IMR-90 (cell line): ENCODE results near the gene WASF1.

Source experiments
- BHLHE40 ChIP-seq: fragments of 150-350 bp; IDR thresholded peaks from 2 replicates; pipeline ENCODE4 v1.6.1; 2016; ENCODE audit warnings: mild to moderate bottlenecking, low read depth, low read length
- CEBPB ChIP-seq: IDR thresholded peaks from 2 replicates; pipeline ENCODE4 v1.6.1; 2012; ENCODE audit warnings: low read depth, low read length, improper control_type of control experiment
- MAFK ChIP-seq: IDR thresholded peaks from 2 replicates; pipeline ENCODE4 v1.6.1; 2012; ENCODE audit warnings: low read depth, low read length, improper control_type of control experiment
- MXI1 ChIP-seq: IDR thresholded peaks from 2 replicates; pipeline ENCODE4 v1.6.1; 2012; ENCODE audit warnings: low read depth, mild to moderate bottlenecking, low read length, moderate library complexity, borderline replicate concordance
- NFE2L2 ChIP-seq: fragments of 150-350 bp; IDR thresholded peaks from 2 replicates; pipeline ENCODE4 v1.6.1; 2016; ENCODE audit warnings: low read depth, mild to moderate bottlenecking, low read length
- POLR2A ChIP-seq: IDR thresholded peaks from 2 replicates; pipeline ENCODE4 v1.6.1; 2012; ENCODE audit warnings: mild to moderate bottlenecking, low read depth, low read length
- RAD21 ChIP-seq: IDR thresholded peaks from 2 replicates; pipeline ENCODE4 v1.6.1; 2012; ENCODE audit warnings: low read length, improper control_type of control experiment
- RCOR1 ChIP-seq: IDR thresholded peaks from 2 replicates; pipeline ENCODE4 v1.6.1; 2012; ENCODE audit warnings: mild to moderate bottlenecking, low read length, improper control_type of control experiment; ENCODE audit not compliant: insufficient replicate concordance
- SMC3 ChIP-seq: fragments of 150-350 bp; IDR thresholded peaks from 2 replicates; pipeline ENCODE4 v1.6.1; 2016; ENCODE audit warnings: low read depth, mild to moderate bottlenecking, antibody characterized with exemption, low read length, moderate library complexity
- TF ChIP-seq, protein P1 (sequence below): conservative IDR thresholded peaks from 2 replicates; pipeline ENCODE4 v1.5.1; 2012; ENCODE audit warnings: mild to moderate bottlenecking, low read depth, low read length, improper control_type of control experiment
- TF ChIP-seq, protein P2 (sequence below): fragments of 150-350 bp; IDR thresholded peaks from 2 replicates; pipeline ENCODE4 v1.6.1; 2017; ENCODE audit warnings: mild to moderate bottlenecking, antibody characterized with exemption, low read length, low read depth

DNA sequence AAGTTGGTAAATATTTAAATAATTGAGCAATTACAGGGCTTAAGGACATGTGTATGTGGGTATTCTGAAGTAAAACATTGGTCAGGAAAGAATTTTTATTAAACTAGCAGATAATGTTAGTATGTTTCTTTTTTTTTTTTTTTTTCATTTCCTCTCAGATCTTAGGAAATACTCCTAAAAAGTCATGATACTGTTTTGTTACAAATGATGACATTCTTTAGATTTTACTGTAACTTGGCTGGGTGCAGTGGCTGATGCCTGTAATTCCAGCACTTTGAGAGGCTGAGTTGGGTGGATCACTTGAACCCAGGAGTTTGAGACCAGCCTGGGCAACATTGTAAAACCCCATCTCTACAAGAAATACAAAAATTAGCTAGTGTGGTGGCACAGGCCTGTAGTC lies 42.3 kb upstream of the WASF1 start:
- TF ChIP-seq, protein P1, sequence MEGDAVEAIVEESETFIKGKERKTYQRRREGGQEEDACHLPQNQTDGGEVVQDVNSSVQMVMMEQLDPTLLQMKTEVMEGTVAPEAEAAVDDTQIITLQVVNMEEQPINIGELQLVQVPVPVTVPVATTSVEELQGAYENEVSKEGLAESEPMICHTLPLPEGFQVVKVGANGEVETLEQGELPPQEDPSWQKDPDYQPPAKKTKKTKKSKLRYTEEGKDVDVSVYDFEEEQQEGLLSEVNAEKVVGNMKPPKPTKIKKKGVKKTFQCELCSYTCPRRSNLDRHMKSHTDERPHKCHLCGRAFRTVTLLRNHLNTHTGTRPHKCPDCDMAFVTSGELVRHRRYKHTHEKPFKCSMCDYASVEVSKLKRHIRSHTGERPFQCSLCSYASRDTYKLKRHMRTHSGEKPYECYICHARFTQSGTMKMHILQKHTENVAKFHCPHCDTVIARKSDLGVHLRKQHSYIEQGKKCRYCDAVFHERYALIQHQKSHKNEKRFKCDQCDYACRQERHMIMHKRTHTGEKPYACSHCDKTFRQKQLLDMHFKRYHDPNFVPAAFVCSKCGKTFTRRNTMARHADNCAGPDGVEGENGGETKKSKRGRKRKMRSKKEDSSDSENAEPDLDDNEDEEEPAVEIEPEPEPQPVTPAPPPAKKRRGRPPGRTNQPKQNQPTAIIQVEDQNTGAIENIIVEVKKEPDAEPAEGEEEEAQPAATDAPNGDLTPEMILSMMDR = no peak
- TF ChIP-seq POLR2A (no peak), MXI1 (no peak), CEBPB (no peak), RAD21 (no peak), SMC3 (no peak), BHLHE40 (no peak), NFE2L2 (no peak), MAFK (no peak), RCOR1 (no peak)
- TF ChIP-seq, protein P2, sequence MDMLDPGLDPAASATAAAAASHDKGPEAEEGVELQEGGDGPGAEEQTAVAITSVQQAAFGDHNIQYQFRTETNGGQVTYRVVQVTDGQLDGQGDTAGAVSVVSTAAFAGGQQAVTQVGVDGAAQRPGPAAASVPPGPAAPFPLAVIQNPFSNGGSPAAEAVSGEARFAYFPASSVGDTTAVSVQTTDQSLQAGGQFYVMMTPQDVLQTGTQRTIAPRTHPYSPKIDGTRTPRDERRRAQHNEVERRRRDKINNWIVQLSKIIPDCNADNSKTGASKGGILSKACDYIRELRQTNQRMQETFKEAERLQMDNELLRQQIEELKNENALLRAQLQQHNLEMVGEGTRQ = no peak
